ENCODE results near the gene SMC4.

- no peak for TF ChIP-seq CTCF (IDR thresholded peaks at IDR 0.05; ENCODE audit: poor library complexity)
- no peak for TF ChIP-seq EZH2phosphoT487 (IDR thresholded peaks at IDR 0.05; ENCODE audit: low read depth, severe bottlenecking, unreplicated experiment)
These were observed 70.7 kb downstream of the SMC4 start for GRCh38 chr3:160470181-160470580.

All from hepatocyte (in vitro differentiated cells).